C4-2B (cell line): ENCODE measurements around the gene ELOVL6.
"Not testable (repeated sequence)": the region's sequence is repeated elsewhere in the genome, so short reads cannot be mapped to it uniquely, and the experiment has no call there.

Experiments
- H3K27ac ChIP-seq: fragments of 450-650 bp; 2 replicates; pipeline ENCODE4 v1.5.1; 2017
- CTCF ChIP-seq: fragments of 450-650 bp; conservative IDR thresholded peaks from 2 replicates; pipeline ENCODE4 v1.5.1; 2017; ENCODE audit warnings: mild to moderate bottlenecking
- ZFX ChIP-seq: fragments of 450-650 bp; IDR thresholded peaks from 2 replicates; pipeline ENCODE4 v1.6.1; 2017

The ELOVL6 gene

GRCh38 chr4:110165382-110166286 is 32.8 kb downstream of the ELOVL6 start:
- no peak overlapping the region for H3K27ac ChIP-seq
- TF ChIP-seq ZFX: no peak

GRCh38 chr4:110164856-110165255 is 33.6 kb downstream of the ELOVL6 start:
- TF ChIP-seq ZFX (no peak), CTCF (no peak)
- no peak overlapping the region for H3K27ac ChIP-seq

GRCh38 chr4:110164251-110164650 is 34.2 kb downstream of the ELOVL6 start:
- no peak overlapping the region for H3K27ac ChIP-seq
- TF ChIP-seq ZFX: no peak
- no peak for TF ChIP-seq CTCF

GRCh38 chr4:110163327-110164069 is 34.9 kb downstream of the ELOVL6 start:
- TF ChIP-seq ZFX (no peak), CTCF (no peak)

GRCh38 chr4:110160618-110161017 is 37.8 kb downstream of the ELOVL6 start:
- TF ChIP-seq CTCF: no peak
- TF ChIP-seq ZFX: no peak
- no peak overlapping the region for H3K27ac ChIP-seq

More at GRCh38 chr4:110163327-110164069, 34.9 kb downstream of the ELOVL6 start:
- H3K27ac ChIP-seq: no peak overlapping the region

GRCh38 chr4:110159541-110159940 is 38.9 kb downstream of the ELOVL6 start:
- no peak overlapping the region for H3K27ac ChIP-seq
- TF ChIP-seq ZFX: no peak
- TF ChIP-seq CTCF: no peak

GRCh38 chr4:110157580-110157979 is 40.8 kb downstream of the ELOVL6 start:
- TF ChIP-seq ZFX (no peak), CTCF (no peak)

GRCh38 chr4:110157166-110157565 is 41.2 kb downstream of the ELOVL6 start:
- not testable (repeated sequence) for H3K27ac ChIP-seq

More at GRCh38 chr4:110157580-110157979, 40.8 kb downstream of the ELOVL6 start:
- no peak overlapping the region for H3K27ac ChIP-seq
